Peyer's patch (tissue), 4 donors: ENCODE data around the gene CA9.

Experiments used
- POLR2A ChIP-seq, 2 donors: fragments of 450-650 bp; IDR thresholded peaks; one replicate each; pipeline ENCODE4 v1.5.1; 2017; ENCODE audit warnings: antibody characterized with exemption in 2 of 2, mild to moderate bottlenecking in 2 of 2, moderate library complexity in 2 of 2
- TF ChIP-seq, protein P1 (sequence below), 6 experiments: fragments of 450-650 bp in 4 of 6; fragments of 200-600 bp in 2 of 6; sonication (generic) in 1 of 6; IDR thresholded peaks; one replicate each; pipeline ENCODE4 v1.5.1; 2017 to 2019; ENCODE audit warnings: antibody characterized with exemption in 6 of 6, mild to moderate bottlenecking in 3 of 6, moderate library complexity in 1 of 6

DNA sequence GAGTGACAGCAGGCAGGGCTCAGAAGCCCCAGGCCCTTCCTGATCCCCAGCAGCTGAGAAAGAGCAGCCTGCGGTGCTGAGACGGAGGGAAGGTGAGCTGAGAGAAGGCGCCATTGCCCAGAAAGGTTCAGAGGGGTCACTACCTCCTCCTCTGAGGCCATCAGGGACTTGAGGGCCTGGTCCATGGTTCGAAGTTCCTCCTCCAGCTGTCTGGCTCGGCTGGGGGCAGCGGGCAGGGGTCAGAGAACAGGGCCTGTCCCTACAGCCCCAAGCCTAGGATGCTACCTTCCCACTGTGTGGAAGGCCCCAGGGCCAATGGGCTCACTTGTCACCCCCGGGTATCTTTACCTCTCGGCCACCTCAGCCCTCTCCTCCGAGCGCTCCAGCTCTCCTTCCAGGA lies 11.2 kb downstream of the CA9 start:
- TF ChIP-seq, protein P1, sequence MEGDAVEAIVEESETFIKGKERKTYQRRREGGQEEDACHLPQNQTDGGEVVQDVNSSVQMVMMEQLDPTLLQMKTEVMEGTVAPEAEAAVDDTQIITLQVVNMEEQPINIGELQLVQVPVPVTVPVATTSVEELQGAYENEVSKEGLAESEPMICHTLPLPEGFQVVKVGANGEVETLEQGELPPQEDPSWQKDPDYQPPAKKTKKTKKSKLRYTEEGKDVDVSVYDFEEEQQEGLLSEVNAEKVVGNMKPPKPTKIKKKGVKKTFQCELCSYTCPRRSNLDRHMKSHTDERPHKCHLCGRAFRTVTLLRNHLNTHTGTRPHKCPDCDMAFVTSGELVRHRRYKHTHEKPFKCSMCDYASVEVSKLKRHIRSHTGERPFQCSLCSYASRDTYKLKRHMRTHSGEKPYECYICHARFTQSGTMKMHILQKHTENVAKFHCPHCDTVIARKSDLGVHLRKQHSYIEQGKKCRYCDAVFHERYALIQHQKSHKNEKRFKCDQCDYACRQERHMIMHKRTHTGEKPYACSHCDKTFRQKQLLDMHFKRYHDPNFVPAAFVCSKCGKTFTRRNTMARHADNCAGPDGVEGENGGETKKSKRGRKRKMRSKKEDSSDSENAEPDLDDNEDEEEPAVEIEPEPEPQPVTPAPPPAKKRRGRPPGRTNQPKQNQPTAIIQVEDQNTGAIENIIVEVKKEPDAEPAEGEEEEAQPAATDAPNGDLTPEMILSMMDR (IDR thresholded peaks at IDR 0.05), result no peak
- TF ChIP-seq POLR2A (IDR thresholded peaks at IDR 0.05), result no peak
